Measurements from ENCODE around the gene KLHL40.

The KLHL40 gene

GRCh38 chr3:42703695-42704025 is 18.3 kb downstream of the KLHL40 start:
- CTCF ChIA-PET, result no interaction called here
- no peak for TF ChIP-seq CTCF (IDR thresholded peaks at IDR 0.05; ENCODE audit: insufficient read depth, low read length, missing control alignments)
- no peak for DNase-seq (ENCODE audit: low read depth, low spot score)
- no peak overlapping the region for H3K4me3 ChIP-seq (ENCODE audit: low read depth, low read length)
- POLR2A ChIA-PET, result no interaction called here

- no peak for TF ChIP-seq CTCF (IDR thresholded peaks at IDR 0.05; ENCODE audit: insufficient read depth, low read length, missing control alignments)
- H3K4me3 ChIP-seq (ENCODE audit: low read depth, low read length), result no peak overlapping the region
- no peak for DNase-seq (ENCODE audit: low read depth, low spot score)
- ChIA-PET POLR2A (no interaction called here), CTCF (no interaction called here)
Measured at GRCh38 chr3:42704136-42704841, 19.0 kb downstream of the KLHL40 start.

GRCh38 chr3:42705058-42705767 is 19.9 kb downstream of the KLHL40 start:
- CTCF ChIA-PET, result interaction anchor here (0.7 kb wide), 1 partner anchor 13 kb away, joined by 4 read pairs; no protein-coding TSS in a partner anchor
- no peak for DNase-seq (ENCODE audit: low read depth, low spot score)
- POLR2A ChIA-PET, result no interaction called here
- TF ChIP-seq CTCF (IDR thresholded peaks at IDR 0.05; ENCODE audit: insufficient read depth, low read length, missing control alignments), result no peak
- H3K4me3 ChIP-seq (ENCODE audit: low read depth, low read length), result no peak overlapping the region

DNA sequence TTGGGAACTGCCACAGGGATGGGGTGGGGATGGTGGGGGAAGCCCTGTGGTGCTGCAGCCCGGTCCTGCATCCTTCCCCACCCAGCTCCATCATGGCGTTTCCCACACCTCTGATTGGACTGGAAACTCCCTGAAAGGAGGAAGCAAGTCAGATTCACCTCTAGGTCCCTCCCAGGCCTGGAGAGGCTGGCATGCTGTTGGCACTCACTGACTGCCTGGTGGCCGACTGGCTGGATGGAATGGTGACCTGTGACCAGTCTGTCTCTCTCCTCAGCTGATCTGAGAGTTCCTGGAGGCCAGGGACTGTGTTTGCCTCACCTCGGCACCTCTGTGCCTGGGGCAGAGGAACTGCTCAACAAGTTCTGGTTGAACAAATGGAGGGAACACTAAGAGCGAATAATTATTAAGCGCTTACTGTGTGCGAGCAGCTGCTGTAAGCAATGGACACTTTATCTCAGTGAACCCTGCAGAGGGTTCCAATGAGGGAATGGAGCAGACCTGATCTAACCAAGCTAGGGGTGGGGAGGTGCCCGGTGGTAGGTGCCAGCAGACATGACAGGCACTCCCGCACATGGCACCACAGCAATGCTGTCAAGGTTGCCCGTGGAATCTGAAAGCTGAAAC is 20.7 kb downstream of the KLHL40 start:
- H3K4me3 ChIP-seq (ENCODE audit: low read depth, low read length), result no peak overlapping the region
- no peak for TF ChIP-seq CTCF (IDR thresholded peaks at IDR 0.05; ENCODE audit: insufficient read depth, low read length, missing control alignments)
- DNase-seq (ENCODE audit: low read depth, low spot score), result no peak
- ChIA-PET CTCF (interaction anchor here (0.7 kb wide), 1 partner anchor 14 kb away, joined by 4 read pairs; no protein-coding TSS in a partner anchor), POLR2A (no interaction called here)

DNA sequence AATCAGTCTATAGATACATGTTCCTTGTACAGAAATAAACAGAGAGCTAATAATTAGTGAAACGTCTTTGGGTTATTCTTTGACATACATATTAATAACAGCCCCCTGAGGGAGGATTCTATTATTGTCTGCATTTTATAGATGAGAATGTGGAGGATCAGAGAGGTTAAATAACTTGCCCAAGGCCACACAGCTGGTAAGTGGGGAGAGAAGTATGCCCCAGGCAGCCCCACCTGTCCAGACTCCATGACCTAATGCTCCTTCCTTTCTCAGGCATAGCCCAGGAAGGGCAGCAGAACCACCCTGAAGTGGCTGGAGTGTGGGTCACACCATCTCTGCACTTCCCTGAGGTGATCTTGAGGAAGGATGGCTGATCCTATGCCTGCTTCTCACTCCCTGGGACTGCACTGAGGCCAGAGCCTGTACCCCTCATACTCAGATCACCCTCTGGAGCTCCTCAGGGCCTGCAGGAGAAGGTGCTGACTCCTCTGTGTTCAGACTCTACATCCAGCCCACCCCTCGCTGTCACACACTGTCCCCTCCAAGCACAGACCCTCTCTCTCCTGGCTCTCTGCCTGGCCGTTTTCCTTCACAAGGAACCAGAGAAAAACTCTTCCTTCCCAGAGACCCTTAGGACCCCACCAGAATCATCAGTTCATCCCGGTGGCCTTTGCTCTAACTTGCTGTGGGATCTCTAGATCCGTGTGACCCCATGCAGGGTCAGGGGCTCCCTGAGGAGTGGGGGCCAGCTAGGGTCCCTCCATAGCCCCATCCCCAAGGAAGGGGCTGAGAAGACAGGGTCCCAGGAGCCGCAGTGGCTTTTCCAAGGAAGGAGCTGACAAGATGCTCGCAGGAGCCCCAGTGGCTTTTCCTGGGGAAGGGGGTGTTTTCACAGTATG is 21.6 kb downstream of the KLHL40 start:
- ChIA-PET POLR2A (no interaction called here), CTCF (no interaction called here)
- H3K4me3 ChIP-seq (ENCODE audit: low read depth, low read length), result no peak overlapping the region
- no peak for DNase-seq (ENCODE audit: low read depth, low spot score)
- TF ChIP-seq CTCF (IDR thresholded peaks at IDR 0.05; ENCODE audit: insufficient read depth, low read length, missing control alignments), result no peak
